GM23248 (cell line): ENCODE results near the gene SNRK. TPM values are rescaled to one million over a fixed set of nuclear protein-coding genes. Genes with fewer than 3 reads are reported as not detected.

Experiments
- DNase-seq: peaks from one replicate; pipeline ENCODE4 v3.0.0-alpha.2; 2015
- H2AFZ ChIP-seq: fragments of 200-600 bp; sonication (generic); 2 replicates; pipeline ENCODE4 v1.6.1; 2016; ENCODE audit warnings: antibody characterized with exemption
- H3F3A ChIP-seq: fragments of 200-600 bp; sonication (generic); 2 replicates; pipeline ENCODE4 v1.6.1; 2016; ENCODE audit warnings: mild to moderate bottlenecking, antibody characterized with exemption, mixed run types; ENCODE audit not compliant: insufficient read depth
- H3K27ac ChIP-seq: fragments of 200-600 bp; sonication (generic); 2 replicates; pipeline ENCODE4 v1.5.1; 2016; ENCODE audit warnings: mild to moderate bottlenecking
- H3K27me3 ChIP-seq: fragments of 200-600 bp; sonication (generic); replicated peaks from 2 replicates; pipeline ENCODE4 v1.6.1; 2016; ENCODE audit warnings: mild to moderate bottlenecking; ENCODE audit not compliant: insufficient read depth
- H3K36me3 ChIP-seq: fragments of 200-600 bp; sonication (generic); 2 replicates; pipeline ENCODE4 v1.6.1; 2016; ENCODE audit warnings: low read depth, mild to moderate bottlenecking
- H3K4me1 ChIP-seq: fragments of 200-600 bp; sonication (generic); 2 replicates; pipeline ENCODE4 v1.6.1; 2016; ENCODE audit warnings: mild to moderate bottlenecking; ENCODE audit not compliant: insufficient read depth
- H3K4me2 ChIP-seq: fragments of 200-600 bp; sonication (generic); one replicate; pipeline ENCODE4 v1.6.1; 2016; ENCODE audit warnings: mild to moderate bottlenecking; ENCODE audit not compliant: unreplicated experiment
- H3K4me3 ChIP-seq: fragments of 200-600 bp; sonication (generic); 2 replicates; pipeline ENCODE4 v1.5.1; 2016; ENCODE audit warnings: mild to moderate bottlenecking
- H3K79me2 ChIP-seq: fragments of 200-600 bp; sonication (generic); 2 replicates; pipeline ENCODE4 v1.6.1; 2016; ENCODE audit warnings: mild to moderate bottlenecking; ENCODE audit not compliant: insufficient read depth
- H3K9ac ChIP-seq: fragments of 200-600 bp; sonication (generic); 2 replicates; pipeline ENCODE4 v1.6.1; 2016; ENCODE audit warnings: mild to moderate bottlenecking
- H3K9me2 ChIP-seq: fragments of 200-600 bp; sonication (generic); 2 replicates; pipeline ENCODE4 v1.6.1; 2016; ENCODE audit warnings: mixed run types, mild to moderate bottlenecking, moderate library complexity; ENCODE audit not compliant: insufficient read depth
- H3K9me3 ChIP-seq: fragments of 200-600 bp; sonication (generic); one replicate; pipeline ENCODE4 v1.6.1; 2017; ENCODE audit warnings: low read depth
- H4K20me1 ChIP-seq: fragments of 200-600 bp; sonication (generic); 2 replicates; pipeline ENCODE4 v1.6.0; 2016; ENCODE audit not compliant: insufficient read depth
- EZH2 ChIP-seq: fragments of 200-600 bp; sonication (generic); IDR thresholded peaks from 2 replicates; pipeline ENCODE4 v1.6.1; 2018; ENCODE audit warnings: antibody characterized with exemption, mild to moderate bottlenecking; ENCODE audit not compliant: insufficient read depth, poor library complexity, severe bottlenecking
- EZH2phosphoT487 ChIP-seq: fragments of 200-600 bp; sonication (generic); IDR thresholded peaks from 2 replicates; pipeline ENCODE4 v1.6.1; 2018; ENCODE audit warnings: antibody characterized with exemption, moderate library complexity, mild to moderate bottlenecking, low read depth; ENCODE audit not compliant: insufficient read depth
- WGBS, 2 experiments: methylation state at CpG; one replicate each; pipeline ENCODE4 v1.1.6; 2015 to 2017; ENCODE audit warnings: low lambda C conversion rate in 2 of 2, low coverage in 1 of 2; ENCODE audit errors: missing lambda C conversion rate in 2 of 2; 5-methylcytosine and 5-hydroxymethylcytosine counted together
- in situ Hi-C: fragments of 300-500 bp; cut with MboI; formaldehyde crosslinking; loops from 2 replicates; pipeline ENCODE4 v1.15.0; 2020
- polyA plus RNA-seq: library from polyadenylated mRNA; unstranded; fragments of >200 nt; fragmentation: Nextera tagmentation; extraction: Ambion mirVana; gene quantifications from 2 replicates; pipeline ENCODE4 v1.2.1, GENCODE V29; 2016
- total RNA-seq: library from RNA; depleted of rRNA; stranded (reverse); fragments of >200 nt; shearing (Covaris generic); gene quantifications from 2 replicates; pipeline ENCODE4 v1.2.3, GENCODE V29; 2014

The SNRK gene
- total and polyA plus RNA-seq, 2 experiments from 2014 or later: 6.4 to 15.0 TPM

DNA sequence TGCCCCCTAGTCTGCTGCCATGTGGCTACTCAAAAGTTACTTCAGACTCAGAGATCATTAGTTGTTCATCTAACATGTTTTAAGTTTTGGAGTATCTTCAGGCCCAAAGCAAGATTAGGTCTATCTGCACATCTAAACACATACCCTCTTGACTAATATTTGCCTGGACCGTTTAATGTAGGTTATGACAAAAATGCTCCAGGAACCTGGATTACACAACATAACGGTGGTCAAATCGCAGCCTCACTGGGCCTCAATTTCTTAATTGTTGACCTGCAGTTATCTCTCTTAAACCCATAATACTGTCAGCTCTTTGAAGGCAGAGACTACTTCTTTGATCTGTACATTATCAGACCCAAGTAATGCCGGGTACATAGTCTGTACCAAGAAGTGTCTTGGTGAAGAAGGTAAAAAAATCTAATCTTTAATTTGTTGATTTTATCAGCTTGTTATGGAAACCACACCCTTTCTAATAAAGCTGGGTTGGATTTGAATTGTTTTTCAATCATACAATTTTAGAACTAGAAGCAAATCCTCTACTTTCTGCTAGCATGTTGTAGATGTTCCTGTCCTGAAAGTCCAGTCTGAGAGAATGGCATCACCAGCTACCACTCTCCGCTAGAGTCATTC is 3.6 kb downstream of the SNRK start:
- no peaks in the 10 kb centered on the region for H4K20me1 ChIP-seq
- H3K27me3 ChIP-seq: no peaks in the 10 kb centered on the region
- no peak overlapping the region for H3K4me3 ChIP-seq
- in situ Hi-C loops: no loop called here
- DNase-seq: no peak
- 97 to 98% methylated on average over 5 of the region's 5 CpGs for WGBS, 2 experiments
- TF ChIP-seq EZH2phosphoT487 (no peak), EZH2 (no peak)
- peak overlapping the region; percentile 95 for H3K4me2 ChIP-seq
- no peaks in the 10 kb centered on the region; the same call in 1 of the 2 replicates for H3F3A ChIP-seq
- no peaks in the 10 kb centered on the region for H3K36me3 ChIP-seq
- H3K79me2 ChIP-seq: peaks cover 81% of the 10 kb centered on the region
- no peak overlapping the region for H3K9ac ChIP-seq
- H3K9me2 ChIP-seq: no peaks in the 10 kb centered on the region
- H3K9me3 ChIP-seq: no peaks in the 10 kb centered on the region
- H3K27ac ChIP-seq: no peak overlapping the region
- H2AFZ ChIP-seq: no peak overlapping the region
- peaks cover 31% of the 10 kb centered on the region for H3K4me1 ChIP-seq

DNA sequence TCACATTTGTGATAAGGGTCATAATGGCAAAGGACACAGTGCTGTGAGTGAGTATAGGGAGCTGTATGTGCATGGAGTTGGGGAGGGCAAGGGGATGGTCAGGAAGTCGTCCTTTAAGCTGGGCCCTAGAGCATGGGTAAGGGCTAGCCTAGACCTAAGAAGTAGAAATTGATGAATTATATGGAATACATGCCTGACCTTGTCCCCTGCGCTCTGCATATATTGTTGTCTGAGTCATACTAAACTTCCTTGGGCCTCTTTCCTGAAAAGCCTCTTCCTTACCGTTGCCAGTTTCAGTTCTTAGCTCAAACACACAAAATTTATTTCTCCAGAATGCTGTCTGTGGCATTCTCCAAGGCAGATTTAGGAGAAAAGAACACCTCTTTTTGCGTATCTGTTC is 4.6 kb downstream of the SNRK start:
- Histone ChIP-seq H3K9ac (no peak overlapping the region), H3K4me3 (no peak overlapping the region), H3K79me2 (peaks cover 91% of the 10 kb centered on the region), H3K36me3 (no peaks in the 10 kb centered on the region), H2AFZ (no peak overlapping the region), H3F3A (no peaks in the 10 kb centered on the region; the same call in 1 of the 2 replicates), H3K9me3 (no peaks in the 10 kb centered on the region), H3K4me1 (peaks cover 31% of the 10 kb centered on the region), H3K9me2 (no peaks in the 10 kb centered on the region), H3K27ac (no peak overlapping the region), H3K27me3 (no peaks in the 10 kb centered on the region), H4K20me1 (no peaks in the 10 kb centered on the region), H3K4me2 (no peak overlapping the region)
- DNase-seq: peak; percentile 23
- WGBS, 2 experiments: 69 to 74% methylated on average over 4 of the region's 4 CpGs
- in situ Hi-C loops: no loop called here
- no peak for TF ChIP-seq EZH2

DNA sequence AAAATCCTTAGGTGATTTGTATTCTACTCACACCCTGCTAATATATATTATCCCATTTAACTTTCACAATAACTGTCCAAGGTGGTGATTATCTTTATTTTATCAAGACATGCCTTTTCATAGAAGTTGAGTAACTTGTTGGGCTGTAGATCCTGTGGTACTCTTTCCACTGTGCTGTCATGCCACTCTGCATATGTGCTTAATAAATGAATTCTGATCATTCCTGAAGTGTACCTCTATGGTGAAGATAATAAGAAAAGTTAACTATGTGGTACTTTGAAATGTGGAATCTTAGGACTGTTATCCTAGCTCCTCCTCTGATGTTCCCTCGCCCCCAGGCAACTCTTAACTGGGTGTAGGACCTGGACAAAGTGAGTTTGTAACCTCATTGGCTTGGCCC is 5.2 kb downstream of the SNRK start:
- Histone ChIP-seq H3K79me2 (peaks cover 97% of the 10 kb centered on the region), H3K27ac (no peak overlapping the region), H3K27me3 (no peaks in the 10 kb centered on the region), H3K4me1 (peaks cover 33% of the 10 kb centered on the region), H3K9me3 (no peaks in the 10 kb centered on the region), H3K36me3 (no peaks in the 10 kb centered on the region), H4K20me1 (no peaks in the 10 kb centered on the region; the same call in 1 of the 2 replicates), H3K4me2 (no peak overlapping the region), H3K9me2 (no peaks in the 10 kb centered on the region), H3K9ac (no peak overlapping the region), H2AFZ (no peak overlapping the region), H3F3A (no peaks in the 10 kb centered on the region; the same call in 1 of the 2 replicates), H3K4me3 (no peak overlapping the region)
- TF ChIP-seq EZH2: no peak
- TF ChIP-seq EZH2phosphoT487: no peak
- WGBS, 2 experiments: 82 to 97% methylated on average over 1 of the region's 1 CpG
- no peak for DNase-seq
- in situ Hi-C loops: no loop called here

DNA sequence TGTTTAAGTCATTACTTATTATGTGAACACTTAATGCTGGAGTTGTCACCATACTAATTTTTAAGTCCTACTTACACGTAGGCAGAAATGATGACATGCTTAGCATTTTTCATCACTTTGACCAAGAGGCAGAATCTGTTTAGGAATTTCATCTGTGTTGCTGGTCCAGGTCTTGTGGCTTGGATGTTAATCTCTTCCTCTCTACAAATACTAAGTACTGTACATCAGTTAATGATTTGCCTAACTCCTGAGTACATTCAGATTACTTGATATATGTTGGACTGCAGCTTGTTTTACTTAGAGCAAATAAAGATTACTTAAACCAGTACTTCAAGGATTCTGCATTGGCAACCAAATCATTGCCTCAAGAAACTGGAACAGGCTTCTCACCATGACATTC is 8.6 kb downstream of the SNRK start:
- H3K9ac ChIP-seq: no peak overlapping the region
- H3K4me2 ChIP-seq: no peak overlapping the region
- H3K27me3 ChIP-seq: no peaks in the 10 kb centered on the region
- no peak overlapping the region for H3K27ac ChIP-seq
- H3K4me1 ChIP-seq: peaks cover 22% of the 10 kb centered on the region
- no peak for DNase-seq
- H3K9me2 ChIP-seq: no peaks in the 10 kb centered on the region
- H3F3A ChIP-seq: no peaks in the 10 kb centered on the region
- H3K79me2 ChIP-seq: peaks cover 100% of the 10 kb centered on the region
- no peaks in the 10 kb centered on the region for H3K9me3 ChIP-seq
- no peaks in the 10 kb centered on the region for H3K36me3 ChIP-seq
- in situ Hi-C loops: no loop called here
- peaks cover 8% of the 10 kb centered on the region for H4K20me1 ChIP-seq
- TF ChIP-seq EZH2 (no peak), EZH2phosphoT487 (no peak)
- no peak overlapping the region for H3K4me3 ChIP-seq
- 33 to 45% methylated on average over 1 of the region's 1 CpG for WGBS, 2 experiments
- no peak overlapping the region for H2AFZ ChIP-seq
